Neural crest cell (in vitro differentiated cells): ENCODE measurements around the gene GPR25. TPM values are rescaled to one million over a fixed set of nuclear protein-coding genes. Genes with fewer than 3 reads are reported as not detected.
"Not testable (repeated sequence)": the region's sequence is repeated elsewhere in the genome, so short reads cannot be mapped to it uniquely, and the experiment has no call there.

Experiments
- DNase-seq: peaks from one replicate; pipeline ENCODE4 v3.0.0; 2021; ENCODE audit warnings: low read depth, mixed read lengths, low spot score
- H3K27ac Mint-ChIP-seq: one replicate; pipeline ENCODE4 v1.8.0; 2021; ENCODE audit warnings: mild to moderate bottlenecking, mixed read lengths; ENCODE audit not compliant: unreplicated experiment
- H3K27me3 Mint-ChIP-seq: 2 replicates; pipeline ENCODE4 v1.8.0; 2021; ENCODE audit warnings: low read depth, mild to moderate bottlenecking, mixed read lengths
- H3K36me3 Mint-ChIP-seq: 2 replicates; pipeline ENCODE4 v1.8.0; 2021; ENCODE audit warnings: low read depth, mild to moderate bottlenecking, mixed read lengths
- H3K4me1 Mint-ChIP-seq: 2 replicates; pipeline ENCODE4 v1.8.0; 2021; ENCODE audit warnings: mixed read lengths
- H3K4me3 Mint-ChIP-seq: one replicate; pipeline ENCODE4 v1.8.0; 2021; ENCODE audit warnings: mild to moderate bottlenecking, mixed read lengths
- H3K9me3 Mint-ChIP-seq: 2 replicates; pipeline ENCODE4 v1.8.0; 2021; ENCODE audit warnings: mixed read lengths
- CTCF ChIP-seq: fragments of 200-600 bp; sonication (generic); conservative IDR thresholded peaks from 2 replicates; pipeline ENCODE4 v1.5.0; 2021; ENCODE audit warnings: antibody characterized with exemption, mild to moderate bottlenecking
- total RNA-seq: library from RNA; stranded (reverse); gene quantifications from 2 replicates; pipeline ENCODE4 v1.2.1, GENCODE V29; 2021

Gene GPR25
- total RNA-seq, 1 donor from 2014 or later, result not detected

GRCh38 chr1:200908191-200908868, 35.5 kb downstream of the GPR25 start:
- TF ChIP-seq CTCF, result no peak
- no peak for DNase-seq
- Mint-ChIP-seq H3K27me3 (no peaks in the 10 kb centered on the region), H3K9me3 (no peaks in the 10 kb centered on the region), H3K36me3 (peaks cover 7% of the 10 kb centered on the region), H3K4me1 (no peaks in the 10 kb centered on the region), H3K27ac (no peak overlapping the region), H3K4me3 (no peak overlapping the region)

GRCh38 chr1:200909071-200909470, 36.3 kb downstream of the GPR25 start:
- Mint-ChIP-seq H3K36me3 (peaks cover 7% of the 10 kb centered on the region), H3K27me3 (no peaks in the 10 kb centered on the region), H3K4me3 (no peak overlapping the region), H3K9me3 (no peaks in the 10 kb centered on the region), H3K4me1 (no peaks in the 10 kb centered on the region), H3K27ac (no peak overlapping the region)
- no peak for TF ChIP-seq CTCF
- no peak for DNase-seq

GRCh38 chr1:200909757-200910239, 37.0 kb downstream of the GPR25 start:
- no peak for DNase-seq
- no peak overlapping the region for H3K4me3 Mint-ChIP-seq
- no peak for TF ChIP-seq CTCF
- H3K4me1 Mint-ChIP-seq, result no peaks in the 10 kb centered on the region
- no peak overlapping the region for H3K27ac Mint-ChIP-seq
- H3K36me3 Mint-ChIP-seq, result peaks cover 7% of the 10 kb centered on the region
- no peaks in the 10 kb centered on the region for H3K27me3 Mint-ChIP-seq
- no peaks in the 10 kb centered on the region for H3K9me3 Mint-ChIP-seq

- TF ChIP-seq CTCF, result no peak
- peaks cover 7% of the 10 kb centered on the region for H3K36me3 Mint-ChIP-seq
- H3K27ac Mint-ChIP-seq, result no peak overlapping the region
These were observed 38.6 kb downstream of the GPR25 start for GRCh38 chr1:200911361-200911760.

GRCh38 chr1:200911936-200912335, 39.2 kb downstream of the GPR25 start:
- not testable (repeated sequence) for DNase-seq, H3K9me3 Mint-ChIP-seq, H3K27me3 Mint-ChIP-seq, H3K4me3 Mint-ChIP-seq, H3K36me3 Mint-ChIP-seq, H3K4me1 Mint-ChIP-seq, H3K27ac Mint-ChIP-seq

More at GRCh38 chr1:200911361-200911760, 38.6 kb downstream of the GPR25 start:
- DNase-seq, result no peak
- H3K9me3 Mint-ChIP-seq, result no peaks in the 10 kb centered on the region
- no peaks in the 10 kb centered on the region for H3K4me1 Mint-ChIP-seq
- H3K27me3 Mint-ChIP-seq, result no peaks in the 10 kb centered on the region
- H3K4me3 Mint-ChIP-seq, result no peak overlapping the region

GRCh38 chr1:200912737-200913407, 40.1 kb downstream of the GPR25 start:
- Mint-ChIP-seq H3K4me1 (no peaks in the 10 kb centered on the region), H3K4me3 (no peak overlapping the region), H3K27me3 (no peaks in the 10 kb centered on the region), H3K9me3 (no peaks in the 10 kb centered on the region), H3K27ac (no peak overlapping the region), H3K36me3 (peaks cover 7% of the 10 kb centered on the region)
- TF ChIP-seq CTCF, result no peak
- DNase-seq, result no peak
